HG03558 (cell line): ENCODE data around the gene TSNAXIP1.
A peak's percentile ranks its signal among the peaks of the same experiment; 100 is the strongest.
"Not testable (repeated sequence)": the region's sequence is repeated elsewhere in the genome, so short reads cannot be mapped to it uniquely, and the experiment has no call there.

Experiments used
- ATAC-seq: cut with Tn5 transposase; IDR thresholded peaks from one replicate; pipeline ENCODE4 v1.9.1; 2021; ENCODE audit warnings: moderate number of reproducible peaks; ENCODE audit not compliant: unreplicated experiment; ENCODE audit errors: extremely low read depth

The TSNAXIP1 gene

GRCh38 chr16:67833415-67834241, 26.9 kb downstream of the TSNAXIP1 start:
- peak; percentile 84 for ATAC-seq

GRCh38 chr16:67834242-67834614, 27.5 kb downstream of the TSNAXIP1 start:
- ATAC-seq = no peak

- not testable (repeated sequence) for ATAC-seq
Observed at GRCh38 chr16:67837190-67837589, 30.5 kb downstream of the TSNAXIP1 start.

- no peak for ATAC-seq
Observed at GRCh38 chr16:67837811-67838210, 31.1 kb downstream of the TSNAXIP1 start.

- no peak for ATAC-seq
Observed at GRCh38 chr16:67841198-67841815, 34.6 kb downstream of the TSNAXIP1 start.

GRCh38 chr16:67841816-67842508, 35.3 kb downstream of the TSNAXIP1 start, which contains the start of gene THAP11:
Gene THAP11, plus strand, starts transcription at chr16:67842320. Its CDS starts 235 bp downstream, at chr16:67842555.
- peak; percentile 26 for ATAC-seq

- no peak for ATAC-seq
Observed at GRCh38 chr16:67842509-67843342, 36.0 kb downstream of the TSNAXIP1 start.

GRCh38 chr16:67843343-67843765, 36.7 kb downstream of the TSNAXIP1 start:
- no peak for ATAC-seq

GRCh38 chr16:67844497-67844896, 37.8 kb downstream of the TSNAXIP1 start:
- no peak for ATAC-seq

GRCh38 chr16:67845291-67846062, 38.8 kb downstream of the TSNAXIP1 start:
- ATAC-seq = no peak

- no peak for ATAC-seq
Observed at GRCh38 chr16:67846063-67846319, 39.3 kb downstream of the TSNAXIP1 start.

GRCh38 chr16:67846320-67847063, 39.8 kb downstream of the TSNAXIP1 start, which contains the start of gene NUTF2:
Gene NUTF2, plus strand, starts transcription at chr16:67846933. Its CDS starts 18,198 bp downstream, at chr16:67865131.
- ATAC-seq = peak; percentile 39

GRCh38 chr16:67847064-67847861, 40.6 kb downstream of the TSNAXIP1 start, which contains the start of gene CENPT:
Gene CENPT, minus strand, starts transcription at chr16:67847693. Its CDS starts 13,834 bp downstream, at chr16:67833859.
- peak; percentile 28 for ATAC-seq

GRCh38 chr16:67848118-67848517, 41.4 kb downstream of the TSNAXIP1 start:
- ATAC-seq = no peak

- no peak for ATAC-seq
Observed at GRCh38 chr16:67853670-67854069, 47.0 kb downstream of the TSNAXIP1 start.

GRCh38 chr16:67855789-67856188, 49.1 kb downstream of the TSNAXIP1 start:
- no peak for ATAC-seq

- no peak for ATAC-seq
Observed at GRCh38 chr16:67856927-67857546, 50.3 kb downstream of the TSNAXIP1 start.
